SH-SY5Y (cell line): ENCODE results near the gene RABGGTA.

Experiments used
- GATA2 ChIP-seq: IDR thresholded peaks from 2 replicates; pipeline ENCODE4 v1.6.1; 2011; ENCODE audit warnings: mild to moderate bottlenecking, low read depth, low read length
- GATA3 ChIP-seq: IDR thresholded peaks from 2 replicates; pipeline ENCODE4 v1.6.1; 2011; ENCODE audit warnings: low read depth, mild to moderate bottlenecking, low read length, moderate library complexity

DNA sequence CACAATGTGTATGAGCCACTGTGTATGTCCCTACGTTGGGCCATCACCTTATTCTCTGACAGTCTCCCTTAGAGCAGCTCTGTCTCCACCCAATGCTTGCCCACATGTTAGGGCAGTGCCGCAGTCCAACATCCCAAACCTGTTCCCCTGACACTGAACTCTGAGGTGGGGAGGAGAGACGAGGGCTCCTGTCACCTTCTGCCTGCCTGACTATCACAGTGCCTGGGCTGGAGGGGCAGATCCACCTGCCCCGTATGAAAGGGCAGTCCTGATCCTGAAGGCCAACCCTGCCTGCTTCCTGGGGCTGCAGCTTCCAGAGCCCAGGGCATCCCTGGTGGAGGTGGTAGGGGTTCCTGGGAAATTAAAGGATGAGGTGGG, 10.6 kb downstream of the RABGGTA start:
- no peak for TF ChIP-seq GATA3
- TF ChIP-seq GATA2, result no peak
